ENCODE data around the gene CEACAM16. TPM values are rescaled to one million over a fixed set of nuclear protein-coding genes. Genes with fewer than 3 reads are reported as not detected.

The CEACAM16 gene
- total RNA-seq, 4 donors from 2014 or later, result 0.40 TPM; not detected in 3

GRCh38 chr19:44696939-44697669 is 1.8 kb upstream of the CEACAM16 start:
- H3K27me3 ChIP-seq, result no peaks in the 10 kb centered on the region
- H3K9me3 ChIP-seq, result no peaks in the 10 kb centered on the region
- H3K4me1 ChIP-seq, result peaks cover 10 to 24% of the 10 kb centered on the region in 2 donors
- no peak for TF ChIP-seq CTCF (IDR thresholded peaks at IDR 0.05)
- peak in 1 of 2 donors; percentile 8 for TF ChIP-seq POLR2A (IDR thresholded peaks at IDR 0.05)
- no peaks in the 10 kb centered on the region for H3K36me3 ChIP-seq
- intact Hi-C loops (cut with DNase I), result no loop called here
- DNase-seq, result peak; percentile 70 to 73
- H3K4me3 ChIP-seq (replicated peaks in 1 of 3), result no peak overlapping the region
- peak overlapping the region in 1 of 3 donors; percentile 12 for H3K27ac ChIP-seq
- 56 to 61% methylated on average over 22 of the region's 22 CpGs for WGBS, 2 donors

- 85 to 88% methylated on average over 4 of the region's 4 CpGs for WGBS, 2 donors
- peak in 1 of 2 donors; percentile 3 for TF ChIP-seq POLR2A (IDR thresholded peaks at IDR 0.05)
- TF ChIP-seq CTCF (IDR thresholded peaks at IDR 0.05), result no peak
- Histone ChIP-seq H3K9me3 (no peaks in the 10 kb centered on the region), H3K27ac (peak overlapping the region in 1 of 3 donors; percentile 12), H3K4me1 (peaks cover 6 to 19% of the 10 kb centered on the region in 2 donors), H3K4me3 (replicated peaks in 1 of 3) (no peak overlapping the region), H3K27me3 (no peaks in the 10 kb centered on the region), H3K36me3 (no peaks in the 10 kb centered on the region)
- intact Hi-C loops (cut with DNase I), result no loop called here
- DNase-seq, result no peak
Measured at GRCh38 chr19:44697670-44698034, 1.3 kb upstream of the CEACAM16 start.

- DNase-seq, result no peak
- Histone ChIP-seq H3K4me1 (peaks cover 6 to 8% of the 10 kb centered on the region in 2 donors), H3K36me3 (no peaks in the 10 kb centered on the region), H3K27me3 (no peaks in the 10 kb centered on the region), H3K4me3 (replicated peaks in 1 of 3) (no peak overlapping the region), H3K27ac (no peak overlapping the region), H3K9me3 (no peaks in the 10 kb centered on the region)
- TF ChIP-seq POLR2A (IDR thresholded peaks at IDR 0.05) (no peak), CTCF (IDR thresholded peaks at IDR 0.05) (no peak)
- intact Hi-C loops (cut with DNase I), result no loop called here
- WGBS, 2 donors, result 94 to 95% methylated on average over 5 of the region's 5 CpGs
Measured at GRCh38 chr19:44700547-44700946, 1.6 kb downstream of the CEACAM16 start.

- intact Hi-C loops (cut with DNase I), result no loop called here
- 87 to 89% methylated on average over 15 of the region's 15 CpGs for whole genome bisulfite sequencing, 2 donors
- no peak for DNase-seq
Measured at GRCh38 chr19:44701228-44701627, 2.3 kb downstream of the CEACAM16 start.

More at GRCh38 chr19:44701228-44701627, 2.3 kb downstream of the CEACAM16 start:
- Histone ChIP-seq H3K9me3 (no peaks in the 10 kb centered on the region), H3K4me3 (replicated peaks in 1 of 3) (no peak overlapping the region), H3K27ac (no peak overlapping the region), H3K36me3 (no peaks in the 10 kb centered on the region), H3K4me1 (peaks cover 6 to 7% of the 10 kb centered on the region in 2 donors), H3K27me3 (no peaks in the 10 kb centered on the region)
- TF ChIP-seq POLR2A (IDR thresholded peaks at IDR 0.05) (no peak), CTCF (IDR thresholded peaks at IDR 0.05) (no peak)
